Loucy (cell line): ENCODE results near the gene CTLA4.
A peak's percentile ranks its signal among the peaks of the same experiment; 100 is the strongest.

ENCODE experiments used
- H2AFZ ChIP-seq: fragments of 200-600 bp; sonication (generic); 2 replicates; pipeline ENCODE4 v1.6.0; 2016; ENCODE audit warnings: antibody characterized with exemption, mild to moderate bottlenecking, low read length, moderate library complexity
- H3F3A ChIP-seq: fragments of 200-600 bp; 2 replicates; pipeline ENCODE4 v1.6.0; 2016; ENCODE audit warnings: antibody characterized with exemption, low read depth, mild to moderate bottlenecking
- H3K27me3 ChIP-seq: fragments of 200-600 bp; sonication (generic); 2 replicates; pipeline ENCODE4 v1.6.1; 2014; ENCODE audit warnings: low read length, mild to moderate bottlenecking; ENCODE audit not compliant: insufficient read depth, poor library complexity, severe bottlenecking
- H3K36me3 ChIP-seq: fragments of 200-600 bp; sonication (generic); 2 replicates; pipeline ENCODE4 v1.6.1; 2016; ENCODE audit warnings: low read length; ENCODE audit not compliant: insufficient read depth
- H3K4me1 ChIP-seq: fragments of 200-600 bp; sonication (generic); 2 replicates; pipeline ENCODE4 v1.5.1; 2014; ENCODE audit warnings: low read length, mild to moderate bottlenecking; ENCODE audit not compliant: insufficient read depth, poor library complexity, severe bottlenecking
- H3K4me2 ChIP-seq: fragments of 200-600 bp; sonication (generic); 2 replicates; pipeline ENCODE4 v1.6.0; 2014; ENCODE audit warnings: antibody characterized with exemption, low read length, low read depth, mild to moderate bottlenecking; ENCODE audit not compliant: poor library complexity, severe bottlenecking
- H3K4me3 ChIP-seq: fragments of 200-600 bp; sonication (generic); 2 replicates; pipeline ENCODE4 v1.5.1; 2014; ENCODE audit warnings: low read length, mild to moderate bottlenecking, mixed read lengths; ENCODE audit not compliant: poor library complexity, severe bottlenecking
- H3K79me2 ChIP-seq: fragments of 200-600 bp; sonication (generic); 2 replicates; pipeline ENCODE4 v1.6.1; 2014; ENCODE audit warnings: low read length; ENCODE audit not compliant: insufficient read depth
- H3K9ac ChIP-seq: fragments of 200-600 bp; sonication (generic); 2 replicates; pipeline ENCODE4 v1.6.0; 2014; ENCODE audit warnings: mild to moderate bottlenecking, low read depth, low read length, moderate library complexity; ENCODE audit not compliant: poor library complexity, severe bottlenecking
- H3K9me2 ChIP-seq: fragments of 200-600 bp; sonication (generic); replicated peaks from 2 replicates; pipeline ENCODE4 v1.6.1; 2016; ENCODE audit warnings: low read depth, low read length, mixed read lengths
- H3K9me3 ChIP-seq: fragments of 200-600 bp; sonication (generic); 2 replicates; pipeline ENCODE4 v1.6.1; 2014; ENCODE audit warnings: mild to moderate bottlenecking, antibody characterized with exemption, low read length, low read depth; ENCODE audit not compliant: insufficient read depth
- H4K20me1 ChIP-seq: fragments of 200-600 bp; sonication (generic); 2 replicates; pipeline ENCODE4 v1.6.0; 2014; ENCODE audit warnings: antibody characterized with exemption, low read length, mild to moderate bottlenecking; ENCODE audit not compliant: insufficient read depth, poor library complexity, severe bottlenecking
- CTCF ChIP-seq: fragments of 200-600 bp; sonication (generic); conservative IDR thresholded peaks from 2 replicates; pipeline ENCODE4 v1.5.1; 2014; ENCODE audit warnings: mild to moderate bottlenecking, antibody characterized with exemption, low read length
- EZH2phosphoT487 ChIP-seq: fragments of 200-600 bp; IDR thresholded peaks from 2 replicates; pipeline ENCODE4 v1.6.1; 2018; ENCODE audit warnings: antibody characterized with exemption, mild to moderate bottlenecking, moderate library complexity, borderline replicate concordance

Gene CTLA4

GRCh38 chr2:203853722-203854121 lies 13.8 kb upstream of the CTLA4 start:
- no peak for TF ChIP-seq EZH2phosphoT487
- no peak for TF ChIP-seq CTCF
- Histone ChIP-seq H3K9me2 (no peaks in the 10 kb centered on the region), H3K9ac (no peak overlapping the region), H3K79me2 (no peaks in the 10 kb centered on the region), H3K36me3 (no peaks in the 10 kb centered on the region), H3K9me3 (no peaks in the 10 kb centered on the region), H3K4me2 (no peak overlapping the region), H3K4me3 (no peak overlapping the region), H4K20me1 (no peaks in the 10 kb centered on the region), H3F3A (no peaks in the 10 kb centered on the region), H2AFZ (no peak overlapping the region), H3K27me3 (no peaks in the 10 kb centered on the region), H3K4me1 (peaks cover 15% of the 10 kb centered on the region)

GRCh38 chr2:203855274-203855673 lies 12.3 kb upstream of the CTLA4 start:
- no peak overlapping the region for H3K4me2 ChIP-seq
- peaks cover 15% of the 10 kb centered on the region for H3K4me1 ChIP-seq
- H3K4me3 ChIP-seq: no peak overlapping the region
- no peak overlapping the region for H2AFZ ChIP-seq
- H3F3A ChIP-seq: no peaks in the 10 kb centered on the region
- no peaks in the 10 kb centered on the region for H4K20me1 ChIP-seq
- H3K9me3 ChIP-seq: no peaks in the 10 kb centered on the region
- H3K36me3 ChIP-seq: no peaks in the 10 kb centered on the region
- no peak overlapping the region for H3K9ac ChIP-seq
- H3K27me3 ChIP-seq: no peaks in the 10 kb centered on the region
- no peaks in the 10 kb centered on the region for H3K9me2 ChIP-seq
- TF ChIP-seq CTCF: no peak
- no peak for TF ChIP-seq EZH2phosphoT487
- no peaks in the 10 kb centered on the region for H3K79me2 ChIP-seq

- no peaks in the 10 kb centered on the region for H3K9me3 ChIP-seq
- no peaks in the 10 kb centered on the region for H3K36me3 ChIP-seq
- H3K4me2 ChIP-seq: peak overlapping the region; percentile 6
- no peaks in the 10 kb centered on the region for H3K27me3 ChIP-seq
- H4K20me1 ChIP-seq: no peaks in the 10 kb centered on the region
- H3K9ac ChIP-seq: no peak overlapping the region
- no peaks in the 10 kb centered on the region for H3F3A ChIP-seq
- no peaks in the 10 kb centered on the region for H3K9me2 ChIP-seq
- TF ChIP-seq EZH2phosphoT487: no peak
- no peak for TF ChIP-seq CTCF
- H3K4me1 ChIP-seq: peaks cover 15% of the 10 kb centered on the region
- H3K79me2 ChIP-seq: no peaks in the 10 kb centered on the region
- H3K4me3 ChIP-seq: no peak overlapping the region
- H2AFZ ChIP-seq: no peak overlapping the region
Measured at GRCh38 chr2:203857656-203858055, 9.9 kb upstream of the CTLA4 start.
